ENCODE data around the gene CSMD2. TPM values are rescaled to one million over a fixed set of nuclear protein-coding genes. Genes with fewer than 3 reads are reported as not detected.

CSMD2 gene
- total RNA-seq, 1 experiment from 2014 or later = 0.03 TPM

DNA sequence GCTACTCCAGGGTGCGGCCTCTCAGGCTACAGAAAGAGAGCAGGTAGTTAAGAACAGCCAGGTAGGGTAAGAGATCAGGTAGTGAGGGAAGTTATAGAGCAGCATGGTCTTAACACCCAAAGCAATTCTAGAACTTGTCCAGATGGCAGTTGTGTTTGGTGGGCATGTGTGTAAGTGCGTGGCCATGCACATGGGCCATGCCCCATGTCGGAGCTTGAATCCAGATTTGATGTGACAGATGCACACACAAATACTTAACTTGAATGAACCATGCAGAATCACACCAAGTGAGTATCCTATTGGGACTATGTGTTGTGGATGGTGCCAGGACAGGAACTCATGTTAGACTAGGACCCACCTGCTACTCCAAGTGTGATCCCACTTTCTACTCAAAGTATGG is 446.8 kb downstream of the CSMD2 start:
- in situ Hi-C loops (cut with HindIII; ENCODE audit: low pct_unique_long_range_greater_than_20kb, low sequenced_read_pairs) = no loop called here
- no peak for DNase-seq (ENCODE audit: low read depth, low spot score)

DNA sequence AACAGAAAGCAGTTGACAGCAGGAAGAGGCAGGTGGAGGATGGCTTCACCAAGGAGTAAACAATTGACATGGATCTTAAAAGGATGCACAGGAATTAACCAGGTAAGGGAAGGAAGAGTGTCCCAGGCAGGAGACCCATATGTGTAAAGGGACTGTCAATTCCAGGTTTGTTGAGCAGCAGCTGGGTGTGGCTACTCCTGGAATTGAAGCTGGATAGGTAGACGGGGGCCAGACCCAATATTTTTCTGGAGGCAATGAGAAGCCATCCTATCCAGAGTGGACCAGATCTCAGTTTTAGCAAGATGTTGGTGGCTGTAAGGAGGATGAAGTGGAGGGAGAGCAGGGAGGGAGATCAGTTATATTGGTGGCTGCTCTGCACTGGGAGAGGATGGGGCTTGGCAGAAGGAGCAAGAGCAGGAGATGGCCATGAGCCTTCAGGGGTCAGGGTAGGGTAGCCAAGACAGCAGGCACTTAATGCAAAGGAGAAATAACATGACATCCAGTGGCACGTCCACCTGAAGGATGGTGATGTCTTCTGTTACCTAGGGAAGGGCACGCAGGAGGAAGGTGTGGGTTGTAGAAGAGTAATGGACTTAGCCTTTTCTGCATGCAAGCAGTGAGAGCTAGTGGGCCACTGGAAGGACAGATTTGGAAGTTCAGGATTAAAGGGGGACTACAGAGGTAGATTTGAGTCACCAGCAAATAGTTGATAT is 447.9 kb downstream of the CSMD2 start:
- in situ Hi-C loops (cut with HindIII; ENCODE audit: low pct_unique_long_range_greater_than_20kb, low sequenced_read_pairs) = no loop called here
- no peak for DNase-seq (ENCODE audit: low read depth, low spot score)

DNA sequence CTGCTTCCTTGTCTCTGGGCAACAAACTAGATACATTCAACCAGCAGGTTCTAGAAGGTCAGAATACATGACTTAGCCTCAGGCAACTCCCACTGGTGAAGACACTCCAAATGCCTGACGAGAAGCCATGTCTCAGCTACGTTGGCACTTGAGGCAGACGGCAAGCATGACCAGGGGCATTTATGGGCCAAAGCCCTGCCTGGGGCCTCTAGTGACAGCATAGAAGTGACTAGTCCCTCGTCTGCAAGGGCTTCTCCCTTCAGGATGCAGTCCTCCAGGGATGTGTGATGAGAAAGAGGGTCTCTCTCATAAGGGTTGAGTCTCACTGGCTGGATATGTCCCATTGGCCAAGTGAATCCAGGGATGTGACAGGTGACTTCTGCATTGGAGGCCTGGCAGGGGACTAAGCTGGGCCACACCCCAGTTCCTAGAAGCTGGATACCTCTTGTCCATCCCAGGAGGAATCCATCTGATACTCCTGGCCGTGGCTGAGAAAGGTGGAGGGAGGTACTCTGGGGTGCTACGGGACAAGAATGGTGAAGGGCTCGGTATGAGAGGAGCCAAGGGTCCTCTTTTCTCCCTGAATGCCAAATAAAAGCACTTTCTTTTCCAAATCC is 449.7 kb downstream of the CSMD2 start:
- in situ Hi-C loops (cut with HindIII; ENCODE audit: low pct_unique_long_range_greater_than_20kb, low sequenced_read_pairs) = no loop called here
- no peak for DNase-seq (ENCODE audit: low read depth, low spot score)

DNA sequence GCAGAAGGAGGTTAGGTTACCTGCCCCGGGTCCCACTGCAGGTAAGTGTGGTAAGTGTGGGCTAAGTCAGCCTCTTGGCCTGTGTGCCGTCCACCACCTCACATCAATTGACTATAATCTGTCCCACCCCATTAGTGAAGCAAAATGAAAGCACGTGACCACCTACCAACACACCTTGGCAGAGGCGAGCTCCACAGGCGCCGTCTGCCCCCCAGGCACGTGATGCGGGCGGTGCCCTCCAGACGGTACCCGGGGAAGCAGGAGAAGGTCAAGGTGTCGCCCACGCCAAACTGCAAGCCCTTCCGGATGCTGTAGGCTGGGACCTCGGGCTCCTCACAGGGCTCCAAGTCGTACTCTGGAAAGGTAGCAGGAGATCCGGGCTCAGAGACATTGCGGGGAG is 450.6 kb downstream of the CSMD2 start:
- DNase-seq (ENCODE audit: low read depth, low spot score) = no peak
- in situ Hi-C loops (cut with HindIII; ENCODE audit: low pct_unique_long_range_greater_than_20kb, low sequenced_read_pairs) = no loop called here

DNA sequence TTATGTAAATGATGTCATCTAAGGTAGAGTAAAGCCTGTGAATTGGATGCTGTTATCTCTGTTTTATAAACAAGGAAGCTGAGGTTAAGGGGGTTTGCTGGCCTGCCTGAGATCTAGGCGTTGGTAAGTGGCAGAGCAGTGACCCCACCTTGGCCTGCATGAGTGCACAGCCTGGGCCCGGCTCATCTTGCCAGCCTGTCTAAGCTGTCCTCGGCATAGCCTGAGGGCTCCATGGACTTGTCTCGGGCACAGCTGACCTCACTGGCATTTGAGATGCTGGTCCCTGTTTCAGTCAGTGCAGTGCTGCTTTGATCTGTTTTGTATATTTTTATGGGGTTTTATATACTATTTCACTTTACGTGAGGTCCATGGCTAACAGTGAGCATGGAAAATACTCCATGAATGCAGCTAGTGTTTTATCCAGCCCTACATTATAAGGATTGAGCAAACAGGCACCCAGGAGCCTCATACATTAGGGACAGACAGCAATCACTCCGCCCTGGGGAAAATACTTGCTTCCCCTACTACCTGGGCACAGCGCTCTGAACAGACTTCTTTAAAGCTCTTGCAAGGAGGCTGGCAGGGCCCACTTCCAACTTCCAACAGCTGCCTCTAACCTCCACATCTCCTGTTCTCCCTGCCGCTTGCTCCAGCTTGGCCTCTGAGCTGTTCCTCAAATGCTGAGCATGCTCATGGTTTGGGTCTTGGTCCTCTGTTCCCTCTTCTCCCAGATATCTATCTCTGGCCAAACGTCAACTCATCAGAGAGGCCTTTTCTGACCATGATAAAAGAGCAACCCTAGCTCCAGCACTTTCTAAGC is 451.8 kb downstream of the CSMD2 start:
- DNase-seq (ENCODE audit: low read depth, low spot score) = no peak
- in situ Hi-C loops (cut with HindIII; ENCODE audit: low pct_unique_long_range_greater_than_20kb, low sequenced_read_pairs) = no loop called here

DNA sequence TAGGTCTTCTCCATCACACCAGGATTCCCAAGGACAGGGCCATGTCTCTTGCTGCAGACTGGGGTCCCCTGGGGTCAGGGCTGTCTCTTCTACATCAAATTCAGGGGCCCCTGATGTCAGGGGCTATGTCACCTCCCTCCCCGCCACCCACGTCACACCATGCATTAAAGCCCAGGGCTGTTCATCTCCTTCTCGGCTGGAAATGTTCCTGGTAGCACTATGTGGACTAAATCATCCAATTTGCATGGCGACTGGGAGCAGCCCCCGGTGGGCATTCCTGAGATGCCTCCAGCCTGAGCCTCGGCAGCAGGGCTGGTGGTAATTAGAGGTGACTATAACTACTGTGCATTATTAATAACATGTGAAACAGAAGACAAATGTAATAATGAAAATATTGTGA is 452.8 kb downstream of the CSMD2 start:
- DNase-seq (ENCODE audit: low read depth, low spot score) = no peak
- in situ Hi-C loops (cut with HindIII; ENCODE audit: low pct_unique_long_range_greater_than_20kb, low sequenced_read_pairs) = no loop called here

DNA sequence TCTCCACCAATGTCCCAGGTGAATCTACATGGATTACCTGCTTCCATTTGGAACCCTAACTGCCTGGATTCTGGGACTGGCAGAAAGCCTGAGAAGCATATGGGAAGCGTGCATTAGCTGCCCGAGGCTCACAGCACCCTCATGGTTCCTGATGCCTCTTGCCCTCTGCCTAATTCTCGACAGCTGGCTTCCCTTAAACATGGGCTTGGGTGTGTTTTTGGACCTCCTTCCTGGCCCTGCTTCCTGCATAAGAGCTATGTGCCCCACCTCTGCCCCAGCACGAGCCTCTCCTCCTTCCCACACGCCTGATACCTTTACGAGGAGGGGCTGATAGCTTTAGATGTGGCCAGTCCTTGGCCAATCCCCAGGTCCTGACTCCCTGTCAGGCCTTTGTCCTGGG is 453.5 kb downstream of the CSMD2 start:
- DNase-seq (ENCODE audit: low read depth, low spot score) = no peak
- in situ Hi-C loops (cut with HindIII; ENCODE audit: low pct_unique_long_range_greater_than_20kb, low sequenced_read_pairs) = no loop called here

DNA sequence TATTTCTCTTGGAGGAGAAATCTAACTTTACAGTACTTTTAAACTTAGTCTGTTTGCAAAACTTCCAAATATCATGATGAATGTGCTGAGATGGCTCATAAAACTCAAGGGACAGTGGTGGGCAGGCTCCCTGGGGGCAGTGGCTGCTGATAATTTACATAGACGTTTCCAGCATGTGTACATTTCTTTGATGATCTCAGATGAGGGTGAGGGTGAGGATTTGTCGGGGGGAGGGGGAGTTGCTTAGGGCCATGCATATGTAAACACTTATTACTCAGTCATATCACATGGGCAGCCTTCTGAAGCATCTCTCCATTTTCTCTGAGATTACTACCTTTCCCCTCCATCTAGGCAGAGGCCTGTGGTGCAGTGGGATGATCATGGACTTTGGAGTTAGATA is 454.1 kb downstream of the CSMD2 start:
- in situ Hi-C loops (cut with HindIII; ENCODE audit: low pct_unique_long_range_greater_than_20kb, low sequenced_read_pairs) = no loop called here

DNA sequence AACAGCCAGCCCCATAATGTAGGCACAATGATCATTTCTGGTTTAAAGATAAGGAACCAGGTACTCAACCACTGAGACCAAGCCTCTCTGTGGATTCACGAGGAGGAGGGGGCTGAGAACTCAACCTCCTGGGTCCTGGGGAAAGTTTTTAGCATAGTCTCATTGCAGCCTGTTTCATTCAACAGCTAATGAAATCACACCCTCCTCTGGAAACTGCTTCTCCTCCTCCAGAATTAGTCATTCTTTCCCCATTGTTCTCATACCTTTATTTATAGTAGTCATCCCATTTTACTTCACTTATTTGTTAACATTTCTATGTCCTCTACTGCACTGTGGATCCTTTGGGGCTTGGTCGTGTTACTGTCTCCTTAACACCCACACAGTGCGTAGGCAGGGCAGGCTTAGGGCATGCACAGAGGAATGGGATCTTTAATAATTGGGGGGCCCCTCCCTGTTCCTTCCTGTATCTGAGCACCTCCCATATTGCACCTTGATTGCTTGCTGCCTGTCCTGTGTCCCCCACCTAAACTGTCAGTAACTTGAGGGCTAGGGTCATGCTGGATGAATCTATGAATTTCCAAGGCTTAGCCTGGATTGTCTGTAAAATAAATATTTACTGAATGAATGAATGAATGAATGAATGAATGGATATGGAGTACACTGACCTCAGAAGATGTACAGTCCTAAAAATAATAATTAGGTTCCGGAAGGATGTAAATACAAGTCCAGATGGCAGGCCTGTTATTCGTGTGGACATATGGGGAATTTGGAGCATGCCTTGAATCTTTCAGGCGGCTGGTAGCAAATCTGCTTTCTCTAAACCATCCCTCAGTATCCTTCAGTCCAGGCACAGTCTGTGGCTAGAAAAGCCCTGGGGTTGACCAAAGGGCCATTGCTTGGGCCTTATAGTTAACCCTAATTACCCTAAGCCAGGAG is 455.0 kb downstream of the CSMD2 start:
- DNase-seq (ENCODE audit: low read depth, low spot score) = no peak
- in situ Hi-C loops (cut with HindIII; ENCODE audit: low pct_unique_long_range_greater_than_20kb, low sequenced_read_pairs) = no loop called here

More for the DNA sequence above, 454.1 kb downstream of the CSMD2 start:
- no peak for DNase-seq (ENCODE audit: low read depth, low spot score)

DNA sequence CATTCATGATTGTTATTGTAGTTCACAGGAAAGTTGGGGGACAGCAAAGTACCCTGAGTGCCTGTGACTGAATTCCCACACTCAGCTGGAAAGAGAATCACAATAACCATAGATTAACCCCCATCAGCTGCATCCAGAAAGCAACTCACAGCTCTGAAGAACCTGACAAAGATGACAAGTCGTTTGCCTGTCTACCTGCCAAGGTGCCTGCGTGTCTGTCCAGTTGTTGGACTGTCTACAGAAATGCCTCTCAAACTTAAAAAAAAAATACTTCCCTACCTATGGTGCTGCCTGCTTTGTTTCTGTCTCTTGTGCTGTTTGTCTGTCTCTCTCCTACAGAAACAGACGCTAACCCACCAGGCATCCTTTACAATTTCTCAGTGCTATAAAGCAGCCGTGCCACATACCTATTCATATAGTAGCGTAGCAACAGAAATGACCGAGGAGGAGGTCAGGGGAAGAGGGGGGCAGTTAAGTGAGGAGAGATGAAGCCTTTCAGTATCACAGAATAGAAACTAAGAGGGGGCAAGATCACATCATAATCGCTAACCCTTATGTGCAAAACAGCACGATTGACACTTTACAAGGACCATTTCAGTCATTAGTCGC is 455.8 kb downstream of the CSMD2 start:
- in situ Hi-C loops (cut with HindIII; ENCODE audit: low pct_unique_long_range_greater_than_20kb, low sequenced_read_pairs) = no loop called here
- DNase-seq (ENCODE audit: low read depth, low spot score) = no peak

DNA sequence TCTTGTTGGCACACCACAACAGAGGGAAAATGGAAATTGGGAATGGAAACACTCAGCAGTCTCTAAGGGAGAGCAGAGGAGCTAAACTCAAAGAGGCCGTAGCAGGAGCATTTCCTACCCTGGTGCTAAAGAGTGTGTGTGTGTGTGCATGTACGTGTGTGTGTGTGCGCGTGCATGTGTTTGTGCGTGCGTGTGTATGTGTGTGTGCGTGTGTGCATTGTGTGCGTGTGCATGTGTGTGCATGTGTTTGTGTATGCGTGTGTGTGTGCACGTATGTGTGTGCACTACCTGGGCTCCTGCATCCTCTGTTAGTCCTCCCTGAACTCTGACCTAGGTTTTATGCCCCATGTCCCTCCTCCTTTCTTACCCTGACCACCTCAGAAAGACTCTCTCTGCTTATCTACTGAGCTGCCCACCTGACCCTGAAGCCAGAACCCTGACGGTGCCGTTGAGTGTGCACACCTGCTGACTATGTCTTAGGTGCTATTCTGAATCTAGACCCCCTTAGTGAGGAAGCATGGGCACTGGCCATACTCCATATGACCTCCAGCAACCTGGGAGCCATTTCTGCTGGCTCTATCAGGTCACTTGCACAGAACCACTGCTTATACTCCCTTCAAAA is 458.3 kb downstream of the CSMD2 start:
- DNase-seq (ENCODE audit: low read depth, low spot score) = no peak
- in situ Hi-C loops (cut with HindIII; ENCODE audit: low pct_unique_long_range_greater_than_20kb, low sequenced_read_pairs) = no loop called here

DNA sequence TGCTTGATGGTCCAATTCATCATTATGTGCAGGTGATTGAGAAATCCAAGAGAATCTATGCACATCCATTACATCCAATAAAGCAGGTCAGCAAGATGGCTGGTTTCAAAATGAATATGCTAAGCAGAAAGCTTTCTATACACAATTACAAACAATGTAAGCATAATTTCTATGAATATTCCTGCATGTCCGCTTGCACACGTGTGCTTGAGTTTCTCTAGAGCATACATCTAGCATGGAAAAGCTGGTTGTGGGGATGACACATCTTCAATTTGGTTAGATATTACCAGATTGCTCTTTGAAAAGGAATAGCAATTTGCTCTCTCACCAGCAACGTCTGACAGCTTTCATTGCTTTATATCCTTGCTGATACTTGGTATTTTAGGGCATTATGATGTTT is 461.6 kb downstream of the CSMD2 start:
- in situ Hi-C loops (cut with HindIII; ENCODE audit: low pct_unique_long_range_greater_than_20kb, low sequenced_read_pairs) = no loop called here
- no peak for DNase-seq (ENCODE audit: low read depth, low spot score)

DNA sequence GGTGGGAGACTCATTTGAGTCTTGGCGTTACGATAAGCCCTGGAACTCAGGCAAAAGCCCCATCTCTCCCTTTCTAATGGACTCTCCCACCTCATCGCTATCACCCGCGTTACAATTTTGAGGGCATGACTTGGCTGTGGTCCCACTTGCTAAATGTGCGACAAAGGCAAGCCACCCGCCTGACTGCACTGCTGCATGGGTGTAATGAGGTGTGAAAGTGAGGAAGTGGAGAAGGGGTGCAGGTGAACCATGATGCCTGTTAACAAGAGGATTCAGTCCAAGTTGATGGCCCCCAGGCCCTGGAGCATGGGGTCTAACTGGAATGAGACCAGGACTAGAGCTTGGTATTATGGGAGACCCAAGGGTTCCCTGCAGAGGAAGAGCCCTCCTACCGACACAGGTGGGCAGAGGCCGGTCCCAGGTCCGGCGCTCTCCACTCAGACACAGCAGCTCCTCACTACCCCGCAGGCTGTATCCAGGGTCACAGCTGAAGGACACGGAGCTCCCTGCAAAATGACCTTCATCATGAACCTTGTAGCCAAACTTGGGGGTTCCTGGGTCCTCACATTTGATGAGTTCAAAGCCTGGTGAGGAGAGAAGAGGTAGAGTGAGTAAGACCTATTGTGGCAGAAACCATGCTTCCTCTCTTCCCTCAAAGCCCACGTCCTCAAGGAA is 466.5 kb downstream of the CSMD2 start:
- DNase-seq (ENCODE audit: low read depth, low spot score) = no peak
- in situ Hi-C loops (cut with HindIII; ENCODE audit: low pct_unique_long_range_greater_than_20kb, low sequenced_read_pairs) = no loop called here

DNA sequence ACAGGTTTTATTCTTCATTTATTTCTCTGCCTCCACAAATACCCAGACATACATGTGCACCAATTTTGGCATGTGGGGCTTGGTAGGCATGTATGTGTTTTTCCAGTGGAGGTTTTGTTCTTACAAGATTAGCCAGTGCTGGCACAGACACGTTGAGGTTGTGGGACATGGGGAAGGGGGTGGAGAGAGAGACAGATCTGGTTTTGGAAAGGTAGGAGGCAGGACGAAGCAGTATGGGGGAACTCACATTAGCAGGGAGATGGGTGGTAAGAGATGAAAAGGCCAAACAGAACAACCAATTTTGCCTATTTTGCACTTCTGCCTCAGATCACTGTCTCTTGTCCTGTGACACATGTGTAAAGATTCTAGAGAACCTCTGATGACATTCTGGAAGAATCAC is 467.2 kb downstream of the CSMD2 start:
- in situ Hi-C loops (cut with HindIII; ENCODE audit: low pct_unique_long_range_greater_than_20kb, low sequenced_read_pairs) = no loop called here

DNA sequence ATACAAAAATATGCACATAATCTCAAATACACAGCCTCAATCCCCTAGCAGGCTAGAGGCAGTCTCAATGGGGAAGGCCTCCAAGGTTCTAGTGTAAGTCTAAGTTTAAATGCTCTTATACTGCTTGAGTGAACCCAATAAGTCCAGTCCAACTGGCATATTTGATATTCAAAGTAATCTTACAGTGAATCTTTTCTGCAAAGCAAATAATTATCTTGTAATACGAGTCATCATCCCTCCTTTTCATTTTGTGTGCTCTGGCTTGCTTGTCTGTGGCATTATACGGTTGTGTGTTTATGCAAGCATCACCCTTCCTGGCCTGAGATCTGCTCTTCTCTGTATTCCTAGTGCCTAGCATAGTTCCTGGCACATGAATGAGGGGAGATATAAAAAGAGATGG is 468.1 kb downstream of the CSMD2 start:
- in situ Hi-C loops (cut with HindIII; ENCODE audit: low pct_unique_long_range_greater_than_20kb, low sequenced_read_pairs) = no loop called here
- no peak for DNase-seq (ENCODE audit: low read depth, low spot score)

More for the DNA sequence above, 467.2 kb downstream of the CSMD2 start:
- DNase-seq (ENCODE audit: low read depth, low spot score) = no peak

DNA sequence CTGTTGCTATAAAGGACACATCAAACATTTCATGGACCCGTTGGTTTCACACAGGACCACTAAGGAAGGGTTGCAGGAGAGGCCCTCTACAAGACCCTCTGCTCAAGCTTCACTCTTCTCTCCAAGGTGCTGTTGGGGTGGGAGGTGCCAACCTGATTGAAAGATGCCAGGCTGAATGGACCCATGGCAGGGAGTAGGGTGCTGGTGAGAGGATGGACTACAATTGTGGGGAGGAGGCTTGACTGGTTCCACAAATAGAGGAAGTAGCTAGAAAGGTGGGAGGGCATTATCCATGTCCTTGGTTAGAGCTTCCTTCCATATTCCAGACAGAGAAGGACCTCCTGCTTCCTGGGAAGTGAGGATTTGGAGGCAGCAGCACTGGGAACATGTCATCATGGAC is 468.7 kb downstream of the CSMD2 start:
- in situ Hi-C loops (cut with HindIII; ENCODE audit: low pct_unique_long_range_greater_than_20kb, low sequenced_read_pairs) = no loop called here
- no peak for DNase-seq (ENCODE audit: low read depth, low spot score)
